ENCODE measurements around the gene AFF2. TPM values are rescaled to one million over a fixed set of nuclear protein-coding genes. Genes with fewer than 3 reads are reported as not detected.

The AFF2 gene
- total RNA-seq, 1 donor from 2014 or later = under 0.01 TPM

- FAIRE-seq (no peak), DNase-seq (ENCODE audit: low read depth) (no peak)
- Histone ChIP-seq H3K27me3 (ENCODE audit: control insufficient read depth, insufficient read depth, low read length) (peaks cover 8% of the 10 kb centered on the region), H3K4me3 (ENCODE audit: low read depth, low read length) (peak overlapping the region; percentile 23), H3K36me3 (ENCODE audit: control insufficient read depth, insufficient read depth, low read length) (no peaks in the 10 kb centered on the region)
- TF ChIP-seq CTCF (IDR thresholded peaks at IDR 0.05; ENCODE audit: insufficient read depth, low read length, severe bottlenecking) = no peak
These were observed 1.1 kb downstream of the AFF2 start for GRCh38 chrX:148501386-148502066.

- no peak for TF ChIP-seq CTCF (IDR thresholded peaks at IDR 0.05; ENCODE audit: insufficient read depth, low read length, severe bottlenecking)
- no peak overlapping the region for H3K4me3 ChIP-seq (ENCODE audit: low read depth, low read length)
- H3K27me3 ChIP-seq (ENCODE audit: control insufficient read depth, insufficient read depth, low read length) = peaks cover 8% of the 10 kb centered on the region
- H3K36me3 ChIP-seq (ENCODE audit: control insufficient read depth, insufficient read depth, low read length) = no peaks in the 10 kb centered on the region
- DNase-seq (ENCODE audit: low read depth) = no peak
- no peak for FAIRE-seq
These were observed 4.1 kb downstream of the AFF2 start for GRCh38 chrX:148504506-148504905.

- no peak for FAIRE-seq
- DNase-seq (ENCODE audit: low read depth) = no peak
- Histone ChIP-seq H3K27me3 (ENCODE audit: control insufficient read depth, insufficient read depth, low read length) (no peaks in the 10 kb centered on the region), H3K4me3 (ENCODE audit: low read depth, low read length) (no peak overlapping the region), H3K36me3 (ENCODE audit: control insufficient read depth, insufficient read depth, low read length) (no peaks in the 10 kb centered on the region)
- TF ChIP-seq CTCF (IDR thresholded peaks at IDR 0.05; ENCODE audit: insufficient read depth, low read length, severe bottlenecking) = no peak
These were observed 7.0 kb downstream of the AFF2 start for GRCh38 chrX:148507418-148507817.

GRCh38 chrX:148512453-148512852, 12.0 kb downstream of the AFF2 start:
- no peak overlapping the region for H3K4me3 ChIP-seq (ENCODE audit: low read depth, low read length)
- no peak for FAIRE-seq
- no peak for TF ChIP-seq CTCF (IDR thresholded peaks at IDR 0.05; ENCODE audit: insufficient read depth, low read length, severe bottlenecking)
- H3K27me3 ChIP-seq (ENCODE audit: control insufficient read depth, insufficient read depth, low read length) = no peaks in the 10 kb centered on the region
- no peak for DNase-seq (ENCODE audit: low read depth)
- H3K36me3 ChIP-seq (ENCODE audit: control insufficient read depth, insufficient read depth, low read length) = no peaks in the 10 kb centered on the region

- no peak overlapping the region for H3K4me3 ChIP-seq (ENCODE audit: low read depth, low read length)
- no peak for FAIRE-seq
- no peaks in the 10 kb centered on the region for H3K36me3 ChIP-seq (ENCODE audit: control insufficient read depth, insufficient read depth, low read length)
- no peak for TF ChIP-seq CTCF (IDR thresholded peaks at IDR 0.05; ENCODE audit: insufficient read depth, low read length, severe bottlenecking)
- no peak for DNase-seq (ENCODE audit: low read depth)
- H3K27me3 ChIP-seq (ENCODE audit: control insufficient read depth, insufficient read depth, low read length) = no peaks in the 10 kb centered on the region
These were observed 13.2 kb downstream of the AFF2 start for GRCh38 chrX:148513661-148514060.

GRCh38 chrX:148517176-148517575, 16.8 kb downstream of the AFF2 start:
- H3K27me3 ChIP-seq (ENCODE audit: control insufficient read depth, insufficient read depth, low read length) = no peaks in the 10 kb centered on the region
- TF ChIP-seq CTCF (IDR thresholded peaks at IDR 0.05; ENCODE audit: insufficient read depth, low read length, severe bottlenecking) = no peak
- H3K4me3 ChIP-seq (ENCODE audit: low read depth, low read length) = no peak overlapping the region
- FAIRE-seq (no peak), DNase-seq (ENCODE audit: low read depth) (no peak)
- no peaks in the 10 kb centered on the region for H3K36me3 ChIP-seq (ENCODE audit: control insufficient read depth, insufficient read depth, low read length)
